Left lung (tissue), 10 donors: ENCODE data around the gene IFT172. TPM values are rescaled to one million over a fixed set of nuclear protein-coding genes. Genes with fewer than 3 reads are reported as not detected.
A peak's percentile ranks its signal among the peaks of the same experiment; 100 is the strongest.

Experiments used
- ATAC-seq: fragments of 200-7000 bp; cut with Tn5 transposase; one replicate; pipeline ENCODE4 v1.9.1; 2020; ENCODE audit warnings: moderate library complexity
- DNase-seq, 4 donors: peaks; one replicate each; pipeline ENCODE4 v3.0.0-alpha.2; 2013 to 2020
- H3K27ac ChIP-seq, 2 donors: fragments of 200-600 bp; sonication (generic) in 1 of 2; one replicate each; pipeline versions ENCODE4 v1.5.0 to v1.8.0; 2020 to 2021
- H3K27me3 ChIP-seq, 2 donors: fragments of 200-600 bp; sonication (generic) in 1 of 2; one replicate each; pipeline versions ENCODE4 v1.5.0 to v1.8.0; 2020 to 2021
- H3K36me3 ChIP-seq, 2 donors: fragments of 200-600 bp; sonication (generic) in 1 of 2; one replicate each; pipeline versions ENCODE4 v1.5.0 to v1.8.0; 2020 to 2021
- H3K4me1 ChIP-seq, 2 donors: fragments of 200-600 bp; one replicate each; pipeline ENCODE4 v1.8.0; 2021
- H3K4me3 ChIP-seq, 2 donors: fragments of 200-600 bp; sonication (generic) in 1 of 2; one replicate each; pipeline versions ENCODE4 v1.5.0 to v1.8.0; 2020 to 2021; ENCODE audit warnings: mild to moderate bottlenecking in 1 of 2
- H3K9me3 ChIP-seq, 2 donors: fragments of 200-600 bp; sonication (generic) in 1 of 2; one replicate each; pipeline versions ENCODE4 v1.5.0 to v1.8.0; 2020 to 2021
- intact Hi-C, 2 donors: fragments of 100-400 bp; cut with DNase I; formaldehyde crosslinking; loops; one replicate each; pipeline versions ENCODE4 v1.11.2 to v1.14.2; 2022
- polyA plus RNA-seq, 6 donors: library from polyadenylated mRNA; unstranded; fragments of 120-200 nt; gene quantifications; one replicate each; pipeline ENCODE4 v1.2.1, GENCODE V29; 2013; ENCODE audit not compliant: insufficient read length in 6 of 6
- total RNA-seq, 2 donors: library from RNA; stranded (reverse); fragmentation: NEBNext Ultra II Directional; extraction: Animal tissue kit (Norgen Biotek cat#: 25700); gene quantifications; one replicate each; pipeline ENCODE4 v1.2.1, GENCODE V29; 2021
- TF ChIP-seq, protein P1 (sequence below), 2 donors: fragments of 200-600 bp; sonication (generic) in 1 of 2; IDR thresholded peaks; one replicate each; pipeline versions ENCODE4 v1.5.0 to v1.8.0; 2021; ENCODE audit warnings: antibody characterized with exemption in 2 of 2
- donor health status: DM: no; HTN: yes; CAD: no.
- donor health status: DM: no; HTN: no; CAD: no.

The IFT172 gene
- total and polyA plus RNA-seq, 8 donors: 21.0 to 65.3 (median 53.8) TPM

DNA sequence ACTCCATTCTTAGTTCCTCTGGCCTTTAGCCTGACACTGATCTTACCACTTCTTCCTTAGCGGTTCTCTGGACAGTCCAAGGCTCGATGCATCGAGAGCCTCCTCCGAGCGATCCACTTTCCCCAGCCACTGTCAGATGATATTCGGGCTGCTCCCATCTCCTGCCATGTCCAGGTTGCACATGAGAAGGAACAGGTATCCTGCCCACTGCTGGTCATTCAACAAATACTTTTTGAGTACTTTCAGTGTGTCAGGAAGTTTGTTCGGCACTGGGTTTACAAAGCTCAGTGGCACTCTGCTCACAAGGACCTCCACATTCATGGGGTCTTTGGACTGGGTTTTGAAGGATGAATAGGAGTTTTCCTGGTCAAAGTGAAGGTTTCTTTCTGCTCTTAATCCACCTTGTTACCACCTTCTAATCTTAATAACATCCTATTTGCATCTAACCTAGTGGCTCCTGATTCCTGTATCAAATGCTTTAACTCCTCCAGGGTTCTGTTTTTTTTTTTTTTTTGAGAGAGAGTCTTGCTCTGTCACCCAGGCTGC is 32.9 kb upstream of the IFT172 start:
- intact Hi-C loops: no loop called here
- ATAC-seq: no peak
- no peaks in the 10 kb centered on the region for H3K36me3 ChIP-seq
- TF ChIP-seq, protein P1, sequence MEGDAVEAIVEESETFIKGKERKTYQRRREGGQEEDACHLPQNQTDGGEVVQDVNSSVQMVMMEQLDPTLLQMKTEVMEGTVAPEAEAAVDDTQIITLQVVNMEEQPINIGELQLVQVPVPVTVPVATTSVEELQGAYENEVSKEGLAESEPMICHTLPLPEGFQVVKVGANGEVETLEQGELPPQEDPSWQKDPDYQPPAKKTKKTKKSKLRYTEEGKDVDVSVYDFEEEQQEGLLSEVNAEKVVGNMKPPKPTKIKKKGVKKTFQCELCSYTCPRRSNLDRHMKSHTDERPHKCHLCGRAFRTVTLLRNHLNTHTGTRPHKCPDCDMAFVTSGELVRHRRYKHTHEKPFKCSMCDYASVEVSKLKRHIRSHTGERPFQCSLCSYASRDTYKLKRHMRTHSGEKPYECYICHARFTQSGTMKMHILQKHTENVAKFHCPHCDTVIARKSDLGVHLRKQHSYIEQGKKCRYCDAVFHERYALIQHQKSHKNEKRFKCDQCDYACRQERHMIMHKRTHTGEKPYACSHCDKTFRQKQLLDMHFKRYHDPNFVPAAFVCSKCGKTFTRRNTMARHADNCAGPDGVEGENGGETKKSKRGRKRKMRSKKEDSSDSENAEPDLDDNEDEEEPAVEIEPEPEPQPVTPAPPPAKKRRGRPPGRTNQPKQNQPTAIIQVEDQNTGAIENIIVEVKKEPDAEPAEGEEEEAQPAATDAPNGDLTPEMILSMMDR (IDR thresholded peaks at IDR 0.05): no peak
- H3K4me1 ChIP-seq: no peaks in the 10 kb centered on the region
- no peak overlapping the region for H3K27ac ChIP-seq
- DNase-seq: no peak
- H3K4me3 ChIP-seq: no peak overlapping the region
- H3K27me3 ChIP-seq: peaks cover 0 to 18% of the 10 kb centered on the region in 2 donors
- H3K9me3 ChIP-seq: no peaks in the 10 kb centered on the region

GRCh38 chr2:27520316-27520715 is 30.8 kb upstream of the IFT172 start:
- TF ChIP-seq, protein P1 (IDR thresholded peaks at IDR 0.05): no peak
- intact Hi-C loops: no loop called here
- peaks cover 0 to 14% of the 10 kb centered on the region in 2 donors for H3K27me3 ChIP-seq
- H3K9me3 ChIP-seq: no peaks in the 10 kb centered on the region
- DNase-seq (no peak), ATAC-seq (no peak)
- H3K36me3 ChIP-seq: no peaks in the 10 kb centered on the region
- no peaks in the 10 kb centered on the region for H3K4me1 ChIP-seq
- H3K27ac ChIP-seq: no peak overlapping the region
- no peak overlapping the region for H3K4me3 ChIP-seq

- H3K4me1 ChIP-seq: no peaks in the 10 kb centered on the region
- no peaks in the 10 kb centered on the region for H3K9me3 ChIP-seq
- H3K4me3 ChIP-seq: no peak overlapping the region
- H3K36me3 ChIP-seq: no peaks in the 10 kb centered on the region
- intact Hi-C loops: no loop called here
- H3K27ac ChIP-seq: no peak overlapping the region
- TF ChIP-seq, protein P1 (IDR thresholded peaks at IDR 0.05): no peak
- ATAC-seq (no peak), DNase-seq (no peak)
- peaks cover 0 to 14% of the 10 kb centered on the region in 2 donors for H3K27me3 ChIP-seq
These were observed 29.2 kb upstream of the IFT172 start for GRCh38 chr2:27518782-27519113.

GRCh38 chr2:27518113-27518781 is 28.7 kb upstream of the IFT172 start:
- intact Hi-C loops: no loop called here
- no peaks in the 10 kb centered on the region for H3K36me3 ChIP-seq
- H3K27ac ChIP-seq: no peak overlapping the region
- DNase-seq: no peak
- no peaks in the 10 kb centered on the region for H3K9me3 ChIP-seq
- ATAC-seq: no peak
- no peak overlapping the region for H3K4me3 ChIP-seq
- H3K4me1 ChIP-seq: no peaks in the 10 kb centered on the region
- TF ChIP-seq, protein P1 (IDR thresholded peaks at IDR 0.05): no peak
- H3K27me3 ChIP-seq: peaks cover 0 to 14% of the 10 kb centered on the region in 2 donors

DNA sequence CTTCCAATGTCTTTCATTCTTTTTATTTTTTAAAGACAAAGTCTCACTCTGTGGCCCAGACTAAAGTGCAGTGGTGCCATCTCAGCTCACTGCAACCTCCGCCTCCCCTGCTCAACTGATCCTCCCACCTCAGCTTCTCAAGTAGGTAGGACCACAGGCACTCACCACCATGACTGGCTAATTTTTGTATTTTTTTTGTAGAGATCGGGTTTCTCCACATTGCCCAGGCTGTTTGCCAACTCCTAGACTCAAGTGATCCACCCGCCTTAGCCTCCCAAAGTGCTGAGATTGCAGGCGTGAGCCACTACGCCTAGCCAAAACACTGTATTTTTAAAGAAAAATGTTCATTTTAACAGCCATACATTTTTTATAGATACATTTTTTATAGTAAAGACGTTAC is 19.8 kb upstream of the IFT172 start:
- DNase-seq: peak in 1 of 4 donors; percentile 63
- intact Hi-C loops: no loop called here
- no peaks in the 10 kb centered on the region for H3K9me3 ChIP-seq
- H3K36me3 ChIP-seq: no peaks in the 10 kb centered on the region
- no peaks in the 10 kb centered on the region for H3K4me1 ChIP-seq
- ATAC-seq: peak; percentile 73
- no peak overlapping the region for H3K4me3 ChIP-seq
- TF ChIP-seq, protein P1 (IDR thresholded peaks at IDR 0.05): no peak
- no peak overlapping the region for H3K27ac ChIP-seq
- no peaks in the 10 kb centered on the region for H3K27me3 ChIP-seq
